Measurements from ENCODE around the gene SLC16A6. TPM values are rescaled to one million over a fixed set of nuclear protein-coding genes. Genes with fewer than 3 reads are reported as not detected.

Gene SLC16A6
- total RNA-seq, 1 donor from 2014 or later, result 0.08 TPM

GRCh38 chr17:68307443-68307842 is 16.5 kb upstream of the SLC16A6 start:
- intact Hi-C loops (cut with micrococcal nuclease), result no loop called here
- DNase-seq, result no peak

GRCh38 chr17:68306819-68307218 is 15.9 kb upstream of the SLC16A6 start:
- Histone ChIP-seq H3K27me3 (ENCODE audit: low read depth) (no peaks in the 10 kb centered on the region), H3K27ac (replicated peaks) (no peak overlapping the region), H3K9me3 (replicated peaks) (no peaks in the 10 kb centered on the region), H3K36me3 (no peaks in the 10 kb centered on the region), H3K4me1 (peaks cover under 1% of the 10 kb centered on the region), H3K4me3 (no peak overlapping the region)
- intact Hi-C loops (cut with micrococcal nuclease), result no loop called here
- DNase-seq, result no peak
- no peak for TF ChIP-seq CTCF (IDR thresholded peaks at IDR 0.05; ENCODE audit: borderline replicate concordance)

More at GRCh38 chr17:68307443-68307842, 16.5 kb upstream of the SLC16A6 start:
- no peak for TF ChIP-seq CTCF (IDR thresholded peaks at IDR 0.05; ENCODE audit: borderline replicate concordance)
- no peaks in the 10 kb centered on the region for H3K27me3 ChIP-seq (ENCODE audit: low read depth)
- H3K27ac ChIP-seq (replicated peaks), result no peak overlapping the region
- no peaks in the 10 kb centered on the region for H3K4me1 ChIP-seq
- no peaks in the 10 kb centered on the region for H3K36me3 ChIP-seq
- H3K4me3 ChIP-seq, result no peak overlapping the region
- no peaks in the 10 kb centered on the region for H3K9me3 ChIP-seq (replicated peaks)

GRCh38 chr17:68305142-68305541 is 14.2 kb upstream of the SLC16A6 start:
- intact Hi-C loops (cut with micrococcal nuclease), result no loop called here
- Histone ChIP-seq H3K27me3 (ENCODE audit: low read depth) (no peaks in the 10 kb centered on the region), H3K36me3 (no peaks in the 10 kb centered on the region), H3K27ac (replicated peaks) (no peak overlapping the region), H3K4me1 (peaks cover 7% of the 10 kb centered on the region), H3K9me3 (replicated peaks) (no peaks in the 10 kb centered on the region), H3K4me3 (no peak overlapping the region)
- TF ChIP-seq CTCF (IDR thresholded peaks at IDR 0.05; ENCODE audit: borderline replicate concordance), result no peak
- no peak for DNase-seq

- H3K4me3 ChIP-seq, result no peak overlapping the region
- no peak for TF ChIP-seq CTCF (IDR thresholded peaks at IDR 0.05; ENCODE audit: borderline replicate concordance)
- H3K9me3 ChIP-seq (replicated peaks), result no peaks in the 10 kb centered on the region
These were observed 13.8 kb upstream of the SLC16A6 start for GRCh38 chr17:68304706-68305105.

GRCh38 chr17:68302666-68303065 is 11.7 kb upstream of the SLC16A6 start:
- Histone ChIP-seq H3K4me1 (peaks cover 7% of the 10 kb centered on the region), H3K27ac (replicated peaks) (no peak overlapping the region), H3K27me3 (ENCODE audit: low read depth) (no peaks in the 10 kb centered on the region), H3K9me3 (replicated peaks) (no peaks in the 10 kb centered on the region), H3K4me3 (no peak overlapping the region), H3K36me3 (no peaks in the 10 kb centered on the region)
- no peak for DNase-seq
- TF ChIP-seq CTCF (IDR thresholded peaks at IDR 0.05; ENCODE audit: borderline replicate concordance), result no peak
- intact Hi-C loops (cut with micrococcal nuclease), result no loop called here

More at GRCh38 chr17:68304706-68305105, 13.8 kb upstream of the SLC16A6 start:
- H3K27ac ChIP-seq (replicated peaks), result no peak overlapping the region
- no peaks in the 10 kb centered on the region for H3K36me3 ChIP-seq
- H3K4me1 ChIP-seq, result peaks cover 7% of the 10 kb centered on the region
- intact Hi-C loops (cut with micrococcal nuclease), result no loop called here
- H3K27me3 ChIP-seq (ENCODE audit: low read depth), result no peaks in the 10 kb centered on the region
- DNase-seq, result no peak
